Osteoblast (primary cell): ENCODE measurements around the gene FRMD4A. TPM values are rescaled to one million over a fixed set of nuclear protein-coding genes. Genes with fewer than 3 reads are reported as not detected.

ENCODE experiments used
- DNase-seq: peaks from one replicate; pipeline ENCODE4 v3.0.0; 2011; ENCODE audit warnings: low spot score, mixed read lengths; ENCODE audit not compliant: insufficient read length; ENCODE audit errors: missing footprints
- H2AFZ ChIP-seq: 2 replicates; pipeline ENCODE4 v1.6.0; 2011; ENCODE audit warnings: mild to moderate bottlenecking, low read length
- H3K27ac ChIP-seq: 2 replicates; pipeline ENCODE4 v1.5.1; 2011; ENCODE audit warnings: mild to moderate bottlenecking, low read depth, low read length, moderate library complexity
- H3K27me3 ChIP-seq: 2 replicates; pipeline ENCODE4 v1.6.0; 2012; ENCODE audit warnings: mild to moderate bottlenecking, control low read depth, inconsistent platforms, low read length, moderate library complexity; ENCODE audit not compliant: insufficient read depth
- H3K36me3 ChIP-seq: 2 replicates; pipeline ENCODE4 v1.5.1; 2011; ENCODE audit warnings: mild to moderate bottlenecking, low read length, control low read depth, moderate library complexity; ENCODE audit not compliant: insufficient read depth
- H3K4me1 ChIP-seq: 2 replicates; pipeline ENCODE4 v1.5.1; 2011; ENCODE audit warnings: mild to moderate bottlenecking, low read length, control low read depth, moderate library complexity; ENCODE audit not compliant: insufficient read depth
- H3K4me2 ChIP-seq: 2 replicates; pipeline ENCODE4 v1.6.0; 2011; ENCODE audit warnings: mild to moderate bottlenecking, low read length; ENCODE audit not compliant: insufficient read depth
- H3K4me3 ChIP-seq: fragments of 200-600 bp; sonication (generic); 3 replicates; pipeline ENCODE4 v1.5.1; 2012; ENCODE audit warnings: mild to moderate bottlenecking, low read length, inconsistent platforms; ENCODE audit not compliant: insufficient read depth
- H3K79me2 ChIP-seq: 2 replicates; pipeline ENCODE4 v1.6.0; 2012; ENCODE audit warnings: mild to moderate bottlenecking, low read length, control low read depth, inconsistent platforms; ENCODE audit not compliant: insufficient read depth
- H3K9me3 ChIP-seq: 2 replicates; pipeline ENCODE4 v1.5.1; 2011; ENCODE audit warnings: low read depth, low read length, control low read depth
- H4K20me1 ChIP-seq: 2 replicates; pipeline ENCODE4 v1.6.0; 2012; ENCODE audit warnings: mild to moderate bottlenecking, low read length, control low read depth; ENCODE audit not compliant: insufficient read depth
- total RNA-seq: library from RNA; depleted of rRNA; stranded (reverse); fragments of >200 nt; gene quantifications from 2 replicates; pipeline ENCODE4 v1.2.3, GENCODE V29; 2012
- TF ChIP-seq, protein P1 (sequence below): IDR thresholded peaks from 2 replicates; pipeline ENCODE4 v1.5.1; 2011; ENCODE audit warnings: mild to moderate bottlenecking, low read depth, low read length, moderate library complexity; ENCODE audit errors: extremely low read depth

Gene FRMD4A
- total RNA-seq, 1 donor, result 41.3 TPM

DNA sequence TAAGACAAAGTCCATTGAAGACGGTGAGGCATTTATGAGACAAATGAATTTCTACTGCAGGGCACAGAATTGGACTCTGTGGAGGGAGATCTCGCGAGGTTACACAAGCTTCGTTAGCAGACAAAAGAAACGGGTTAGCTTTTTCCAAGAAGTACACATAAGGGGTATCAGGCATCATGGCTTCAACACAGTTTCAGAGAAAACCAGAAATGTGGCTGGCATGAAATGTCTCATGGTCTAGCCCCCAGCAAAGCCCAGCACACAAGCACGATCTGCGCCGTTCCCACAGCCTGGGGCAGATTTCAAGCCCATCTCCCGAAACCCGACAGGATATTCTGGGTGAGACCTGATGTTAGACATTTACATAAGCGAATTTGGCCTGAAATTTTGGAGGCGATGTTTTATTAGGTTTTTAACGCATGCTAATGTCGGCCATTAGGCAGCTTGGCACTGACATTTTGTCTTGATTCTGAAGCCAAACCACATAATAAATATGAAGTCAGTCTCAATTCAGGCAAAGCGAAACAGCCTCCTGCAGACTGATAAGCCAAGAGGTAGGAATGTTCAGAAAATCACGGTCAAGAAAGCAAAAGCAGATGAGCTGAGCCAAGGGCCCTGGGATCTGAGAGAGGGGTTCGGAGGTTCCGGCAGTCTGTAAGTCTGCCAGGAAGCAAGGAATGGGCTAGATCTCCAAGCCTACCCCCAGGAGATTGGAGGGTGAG lies 503.5 kb downstream of the FRMD4A start:
- Histone ChIP-seq H3K4me2 (peak overlapping the region; percentile 30), H3K36me3 (no peaks in the 10 kb centered on the region), H3K4me3 (peak overlapping the region; percentile 5), H3K4me1 (no peaks in the 10 kb centered on the region), H4K20me1 (peaks cover 2% of the 10 kb centered on the region), H3K79me2 (peaks cover 49% of the 10 kb centered on the region), H3K27me3 (no peaks in the 10 kb centered on the region), H3K9me3 (no peaks in the 10 kb centered on the region), H2AFZ (no peak overlapping the region), H3K27ac (no peak overlapping the region)
- no peak for DNase-seq
- TF ChIP-seq, protein P1, sequence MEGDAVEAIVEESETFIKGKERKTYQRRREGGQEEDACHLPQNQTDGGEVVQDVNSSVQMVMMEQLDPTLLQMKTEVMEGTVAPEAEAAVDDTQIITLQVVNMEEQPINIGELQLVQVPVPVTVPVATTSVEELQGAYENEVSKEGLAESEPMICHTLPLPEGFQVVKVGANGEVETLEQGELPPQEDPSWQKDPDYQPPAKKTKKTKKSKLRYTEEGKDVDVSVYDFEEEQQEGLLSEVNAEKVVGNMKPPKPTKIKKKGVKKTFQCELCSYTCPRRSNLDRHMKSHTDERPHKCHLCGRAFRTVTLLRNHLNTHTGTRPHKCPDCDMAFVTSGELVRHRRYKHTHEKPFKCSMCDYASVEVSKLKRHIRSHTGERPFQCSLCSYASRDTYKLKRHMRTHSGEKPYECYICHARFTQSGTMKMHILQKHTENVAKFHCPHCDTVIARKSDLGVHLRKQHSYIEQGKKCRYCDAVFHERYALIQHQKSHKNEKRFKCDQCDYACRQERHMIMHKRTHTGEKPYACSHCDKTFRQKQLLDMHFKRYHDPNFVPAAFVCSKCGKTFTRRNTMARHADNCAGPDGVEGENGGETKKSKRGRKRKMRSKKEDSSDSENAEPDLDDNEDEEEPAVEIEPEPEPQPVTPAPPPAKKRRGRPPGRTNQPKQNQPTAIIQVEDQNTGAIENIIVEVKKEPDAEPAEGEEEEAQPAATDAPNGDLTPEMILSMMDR, result no peak

DNA sequence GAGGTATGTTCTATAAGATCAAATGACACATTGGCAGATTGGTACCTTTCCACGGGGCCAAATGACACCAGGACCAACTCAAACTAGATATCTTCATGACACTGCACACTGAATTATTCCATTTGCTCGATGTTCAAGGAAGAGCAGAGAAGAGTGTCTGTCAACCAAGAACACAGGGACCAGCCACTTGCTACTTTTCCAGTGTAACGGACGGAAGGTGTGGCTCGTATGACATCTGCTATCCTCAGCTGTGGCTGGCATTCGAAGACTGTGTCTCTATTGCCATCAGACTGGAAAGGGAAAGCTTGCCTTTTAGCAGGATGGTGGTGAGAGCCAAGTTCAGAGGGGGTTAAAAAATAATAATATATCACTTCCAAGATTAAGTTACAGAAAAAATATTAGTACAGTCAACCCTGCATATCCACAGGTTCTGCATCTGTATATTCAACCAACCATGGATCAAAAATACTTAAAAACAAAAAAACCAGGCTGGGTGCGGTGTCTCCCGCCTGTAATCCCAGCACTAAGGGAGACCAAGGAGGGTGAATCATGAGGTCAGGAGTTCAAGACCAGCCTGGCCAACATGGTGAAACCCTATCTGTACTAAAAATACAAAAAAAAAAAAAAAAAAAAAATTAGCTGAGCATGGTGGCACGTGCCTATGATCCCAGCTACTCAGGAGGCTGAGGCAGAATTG lies 506.9 kb downstream of the FRMD4A start:
- no peak for DNase-seq
- TF ChIP-seq, protein P1, result no peak
- Histone ChIP-seq H4K20me1 (peaks cover 4% of the 10 kb centered on the region), H3K79me2 (peaks cover 42% of the 10 kb centered on the region), H3K27ac (no peak overlapping the region), H3K4me3 (no peak overlapping the region), H3K4me1 (no peaks in the 10 kb centered on the region), H3K4me2 (no peak overlapping the region), H3K36me3 (no peaks in the 10 kb centered on the region), H2AFZ (no peak overlapping the region), H3K9me3 (no peaks in the 10 kb centered on the region), H3K27me3 (no peaks in the 10 kb centered on the region)

GRCh38 chr10:13823096-13823708 lies 507.5 kb downstream of the FRMD4A start:
- no peak overlapping the region for H3K4me3 ChIP-seq
- TF ChIP-seq, protein P1, result no peak
- peaks cover 4% of the 10 kb centered on the region for H4K20me1 ChIP-seq
- H3K27me3 ChIP-seq, result no peaks in the 10 kb centered on the region
- no peaks in the 10 kb centered on the region for H3K9me3 ChIP-seq
- no peak overlapping the region for H3K4me2 ChIP-seq
- no peak for DNase-seq
- no peaks in the 10 kb centered on the region for H3K36me3 ChIP-seq
- H3K27ac ChIP-seq, result no peak overlapping the region
- H2AFZ ChIP-seq, result no peak overlapping the region
- peaks cover 43% of the 10 kb centered on the region for H3K79me2 ChIP-seq
- no peaks in the 10 kb centered on the region for H3K4me1 ChIP-seq

- no peak for DNase-seq
- H3K4me1 ChIP-seq, result no peaks in the 10 kb centered on the region
These were observed 508.2 kb downstream of the FRMD4A start for GRCh38 chr10:13822490-13822889.

More at GRCh38 chr10:13822490-13822889, 508.2 kb downstream of the FRMD4A start:
- H3K27me3 ChIP-seq, result no peaks in the 10 kb centered on the region
- H3K9me3 ChIP-seq, result no peaks in the 10 kb centered on the region
- no peak overlapping the region for H3K27ac ChIP-seq
- H3K4me3 ChIP-seq, result no peak overlapping the region
- TF ChIP-seq, protein P1, result no peak
- H3K4me2 ChIP-seq, result no peak overlapping the region
- no peaks in the 10 kb centered on the region for H3K36me3 ChIP-seq
- peaks cover 44% of the 10 kb centered on the region for H3K79me2 ChIP-seq
- peaks cover 4% of the 10 kb centered on the region for H4K20me1 ChIP-seq
- H2AFZ ChIP-seq, result no peak overlapping the region
